SK-N-SH (cell line): ENCODE data around the gene PTS. TPM values are rescaled to one million over a fixed set of nuclear protein-coding genes. Genes with fewer than 3 reads are reported as not detected.

Experiments
- CTCF ChIA-PET: fragments of 300-600, 350-600 bp; formaldehyde crosslinking; extraction: SDS; loops from one replicate; lab custom pipeline; 2021; lab: Yijun Ruan, JAX
- POLR2A ChIA-PET: fragments of 350-600 bp; sonication (Branson Sonifier 250); formaldehyde crosslinking; extraction: SDS; loops from one replicate; lab custom pipeline; 2020; ENCODE audit warnings: antibody characterized with exemption, inconsistent platforms; lab: Yijun Ruan, JAX
- DNase-seq: peaks from one replicate; pipeline ENCODE4 v3.0.0; 2012
- H2AFZ ChIP-seq: fragments of 200-600 bp; sonication (generic); 2 replicates; pipeline ENCODE4 v1.8.1; 2016; ENCODE audit warnings: antibody characterized with exemption, mild to moderate bottlenecking, low read depth
- H3F3A ChIP-seq: fragments of 200-600 bp; sonication (generic); replicated peaks from 2 replicates; pipeline ENCODE3; 2016; ENCODE audit warnings: antibody characterized with exemption, mild to moderate bottlenecking; ENCODE audit not compliant: insufficient read depth
- H3K27ac ChIP-seq, 2 experiments: fragments of 200-500 bp in 1 of 2; fragments of 200-600 bp in 1 of 2; sonication (Bioruptor generic) in 1 of 2; sonication (generic), shearing (Covaris generic) in 1 of 2; 2 replicates each; pipeline versions ENCODE4 v1.5.1 to v1.6.1; 2014 to 2016; ENCODE audit warnings: low read depth in 2 of 2, inconsistent platforms in 1 of 2, low read length in 1 of 2, mild to moderate bottlenecking in 1 of 2, mixed read lengths in 1 of 2
- H3K27me3 ChIP-seq: fragments of 200-600 bp; sonication (generic), shearing (Covaris generic); 2 replicates; pipeline ENCODE4 v1.6.1; 2016; ENCODE audit warnings: mixed run types; ENCODE audit not compliant: insufficient read depth
- H3K36me3 ChIP-seq, 2 experiments: fragments of 200-500 bp in 1 of 2; fragments of 200-600 bp in 1 of 2; sonication (Bioruptor generic) in 1 of 2; sonication (generic) in 1 of 2; replicated peaks in 1 of 2; 2 replicates each; pipeline versions ENCODE3 to v1.5.1; 2014 to 2016; ENCODE audit warnings: low read length in 1 of 2, mild to moderate bottlenecking in 1 of 2; ENCODE audit not compliant: insufficient read depth in 2 of 2, control insufficient read depth in 1 of 2
- H3K4me1 ChIP-seq, 2 experiments: fragments of 200-500 bp in 1 of 2; fragments of 200-600 bp in 1 of 2; sonication (Bioruptor generic) in 1 of 2; sonication (generic), shearing (Covaris generic) in 1 of 2; 2 replicates each; pipeline versions ENCODE4 v1.5.1 to v1.6.1; 2014 to 2016; ENCODE audit warnings: low read depth in 1 of 2, low read length in 1 of 2, mixed run types in 1 of 2; ENCODE audit not compliant: insufficient read depth in 2 of 2, control insufficient read depth in 1 of 2
- H3K4me2 ChIP-seq: fragments of 200-600 bp; sonication (generic), shearing (Covaris generic); 2 replicates; pipeline ENCODE4 v1.6.1; 2017; ENCODE audit warnings: mixed run types
- H3K4me3 ChIP-seq, 2 experiments: fragments of 200-500 bp in 1 of 2; fragments of 200-600 bp in 1 of 2; sonication (Bioruptor generic) in 1 of 2; sonication (generic), shearing (Covaris generic) in 1 of 2; 2 replicates each; pipeline versions ENCODE4 v1.5.1 to v1.8.1; 2014 to 2016; ENCODE audit warnings: low read depth in 2 of 2, inconsistent platforms in 1 of 2, low read length in 1 of 2, mild to moderate bottlenecking in 1 of 2, mixed read lengths in 1 of 2, moderate library complexity in 1 of 2
- H3K79me2 ChIP-seq: fragments of 200-600 bp; sonication (generic); 2 replicates; pipeline ENCODE4 v1.8.1; 2017; ENCODE audit warnings: mild to moderate bottlenecking; ENCODE audit not compliant: insufficient read depth
- H3K9ac ChIP-seq: fragments of 200-600 bp; sonication (generic); 2 replicates; pipeline ENCODE4 v1.6.1; 2017; ENCODE audit warnings: mixed run types
- H3K9me2 ChIP-seq: fragments of 200-600 bp; sonication (generic); 2 replicates; pipeline ENCODE4 v1.6.1; 2017; ENCODE audit warnings: mixed run types
- H3K9me3 ChIP-seq: fragments of 200-600 bp; sonication (generic); 2 replicates; pipeline ENCODE4 v1.6.1; 2017; ENCODE audit warnings: mixed run types, mild to moderate bottlenecking, moderate library complexity
- H4K20me1 ChIP-seq: fragments of 200-600 bp; sonication (generic); 2 replicates; pipeline ENCODE4 v1.6.1; 2017; ENCODE audit warnings: mild to moderate bottlenecking, mixed run types; ENCODE audit not compliant: insufficient read depth
- CHD2 ChIP-seq: fragments of 150-350 bp; IDR thresholded peaks from 2 replicates; pipeline ENCODE4 v1.6.1; 2018; ENCODE audit warnings: low read length; ENCODE audit not compliant: partially characterized antibody
- EP300 ChIP-seq, 2 experiments: IDR thresholded peaks; 2 replicates each; pipeline versions ENCODE4 v1.4.0 to v1.6.1; 2012; ENCODE audit warnings: borderline replicate concordance in 1 of 2, low read depth in 1 of 2, low read length in 1 of 2
- EZH2phosphoT487 ChIP-seq: fragments of 200-600 bp; sonication (generic); IDR thresholded peaks from 2 replicates; pipeline ENCODE4 v1.6.1; 2017; ENCODE audit warnings: low read depth, mixed run types, mild to moderate bottlenecking, antibody characterized with exemption, moderate library complexity, borderline replicate concordance
- FOSL2 ChIP-seq: IDR thresholded peaks from 2 replicates; pipeline ENCODE4 v1.4.0; 2012; ENCODE audit warnings: low read depth, mild to moderate bottlenecking, moderate library complexity, borderline replicate concordance
- FOXJ3 ChIP-seq: sonication (generic); formaldehyde crosslinking; IDR thresholded peaks from 2 replicates; pipeline ENCODE4 v1.5.1; 2020; ENCODE audit warnings: mild to moderate bottlenecking, missing genetic modification reagents
- FOXM1 ChIP-seq: IDR thresholded peaks from 2 replicates; pipeline ENCODE4 v1.4.0; 2012; ENCODE audit warnings: low read depth, mild to moderate bottlenecking
- MAX ChIP-seq: IDR thresholded peaks from 2 replicates; pipeline ENCODE4 v1.4.0; 2012; ENCODE audit warnings: low read depth
- MEF2A ChIP-seq: IDR thresholded peaks from 2 replicates; pipeline ENCODE4 v1.4.0; 2012; ENCODE audit warnings: low read depth, borderline replicate concordance
- NFIC ChIP-seq: IDR thresholded peaks from 2 replicates; pipeline ENCODE4 v1.4.0; 2012; ENCODE audit warnings: borderline replicate concordance
- NRF1 ChIP-seq: IDR thresholded peaks from 2 replicates; pipeline ENCODE4 v1.6.1; 2012; ENCODE audit warnings: low read depth, mild to moderate bottlenecking, low read length
- RAD21 ChIP-seq: IDR thresholded peaks from 2 replicates; pipeline ENCODE4 v1.6.1; 2012; ENCODE audit warnings: mild to moderate bottlenecking, low read length
- RCOR1 ChIP-seq: fragments of 150-350 bp; IDR thresholded peaks from 2 replicates; pipeline ENCODE4 v1.6.1; 2017; ENCODE audit warnings: antibody characterized with exemption, low read length
- RFX5 ChIP-seq: IDR thresholded peaks from 2 replicates; pipeline ENCODE4 v1.6.1; 2012; ENCODE audit warnings: mild to moderate bottlenecking, improper control_type of control experiment, low read length
- SIN3A ChIP-seq: IDR thresholded peaks from 2 replicates; pipeline ENCODE4 v1.6.1; 2012; ENCODE audit warnings: low read depth, mild to moderate bottlenecking, low read length, moderate library complexity, borderline replicate concordance
- TAF1 ChIP-seq: IDR thresholded peaks from 2 replicates; pipeline ENCODE4 v1.6.1; 2012; ENCODE audit warnings: low read depth, mild to moderate bottlenecking, low read length, moderate library complexity, borderline replicate concordance
- USF2 ChIP-seq: fragments of 150-350 bp; IDR thresholded peaks from 2 replicates; pipeline ENCODE4 v1.6.1; 2017; ENCODE audit warnings: antibody characterized with exemption, low read length, low read depth, borderline replicate concordance
- WGBS: methylation state at CpG from one replicate; pipeline ENCODE4 v1.1.6; 2017; ENCODE audit warnings: low lambda C conversion rate; 5-methylcytosine and 5-hydroxymethylcytosine counted together
- polyA plus RNA-seq, 3 experiments: library from polyadenylated mRNA; depleted of rRNA; stranded (reverse); fragments of >200 nt; gene quantifications; 2 replicates each; pipeline ENCODE4 v1.2.3, GENCODE V29; 2012
- TF ChIP-seq, protein P1 (sequence below): IDR thresholded peaks from 2 replicates; pipeline ENCODE4 v1.4.0; 2012; ENCODE audit warnings: low read depth, borderline replicate concordance

PTS gene
- polyA plus RNA-seq, 1 of the 3 experiments (the other 2 are of a cell fraction), result 54.0 TPM

- no peak for DNase-seq
- H3K4me2 ChIP-seq, result no peak overlapping the region
- ChIA-PET POLR2A (interaction anchor here (0.8 kb wide), 1 partner anchor 14 kb away, joined by 4 read pairs; no protein-coding TSS in a partner anchor), CTCF (interaction anchor here (1.1 to 2.0 kb wide), 3 partner anchors 18 to 124 kb away, joined by 3 to 6 read pairs (median 5); no protein-coding TSS in a partner anchor)
- no peaks in the 10 kb centered on the region for H4K20me1 ChIP-seq
- no peak overlapping the region for H2AFZ ChIP-seq
- no peak overlapping the region for H3K4me3 ChIP-seq
- H3K27me3 ChIP-seq, result no peaks in the 10 kb centered on the region
- no peak overlapping the region for H3K27ac ChIP-seq
- no peaks in the 10 kb centered on the region for H3F3A ChIP-seq
- 95% methylated on average over 3 of the region's 3 CpGs for WGBS
- H3K79me2 ChIP-seq, result no peaks in the 10 kb centered on the region
- H3K9me2 ChIP-seq, result no peaks in the 10 kb centered on the region
- H3K9ac ChIP-seq, result no peak overlapping the region
- no peaks in the 10 kb centered on the region for H3K9me3 ChIP-seq
- no peak for TF ChIP-seq TAF1
- no peak for TF ChIP-seq FOSL2
- TF ChIP-seq SIN3A, result no peak
- TF ChIP-seq, protein P1, sequence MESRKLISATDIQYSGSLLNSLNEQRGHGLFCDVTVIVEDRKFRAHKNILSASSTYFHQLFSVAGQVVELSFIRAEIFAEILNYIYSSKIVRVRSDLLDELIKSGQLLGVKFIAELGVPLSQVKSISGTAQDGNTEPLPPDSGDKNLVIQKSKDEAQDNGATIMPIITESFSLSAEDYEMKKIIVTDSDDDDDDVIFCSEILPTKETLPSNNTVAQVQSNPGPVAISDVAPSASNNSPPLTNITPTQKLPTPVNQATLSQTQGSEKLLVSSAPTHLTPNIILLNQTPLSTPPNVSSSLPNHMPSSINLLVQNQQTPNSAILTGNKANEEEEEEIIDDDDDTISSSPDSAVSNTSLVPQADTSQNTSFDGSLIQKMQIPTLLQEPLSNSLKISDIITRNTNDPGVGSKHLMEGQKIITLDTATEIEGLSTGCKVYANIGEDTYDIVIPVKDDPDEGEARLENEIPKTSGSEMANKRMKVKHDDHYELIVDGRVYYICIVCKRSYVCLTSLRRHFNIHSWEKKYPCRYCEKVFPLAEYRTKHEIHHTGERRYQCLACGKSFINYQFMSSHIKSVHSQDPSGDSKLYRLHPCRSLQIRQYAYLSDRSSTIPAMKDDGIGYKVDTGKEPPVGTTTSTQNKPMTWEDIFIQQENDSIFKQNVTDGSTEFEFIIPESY, result no peak
- TF ChIP-seq CHD2, result no peak
- no peak for TF ChIP-seq RFX5
- no peak for TF ChIP-seq USF2
- TF ChIP-seq EP300 (IDR thresholded peaks at IDR 0.05; ENCODE audit: borderline replicate concordance in 1 of 2, low read depth in 1 of 2, low read length in 1 of 2), result no peak
- no peak for TF ChIP-seq MEF2A
- no peak for TF ChIP-seq MAX
- no peak for TF ChIP-seq NFIC
- no peak for TF ChIP-seq NRF1
- TF ChIP-seq FOXM1, result no peak
- no peak for TF ChIP-seq EZH2phosphoT487
- no peak for TF ChIP-seq RAD21
- no peak for TF ChIP-seq FOXJ3 (CRISPR knock-in tag)
- no peak for TF ChIP-seq RCOR1
- peaks cover 49 to 61% of the 10 kb centered on the region in 2 experiments for H3K36me3 ChIP-seq
- no peaks in the 10 kb centered on the region for H3K4me1 ChIP-seq
Observed at GRCh38 chr11:112238041-112238440, 11.8 kb downstream of the PTS start.
